ENCODE data around the gene ADGRL2.

DNA sequence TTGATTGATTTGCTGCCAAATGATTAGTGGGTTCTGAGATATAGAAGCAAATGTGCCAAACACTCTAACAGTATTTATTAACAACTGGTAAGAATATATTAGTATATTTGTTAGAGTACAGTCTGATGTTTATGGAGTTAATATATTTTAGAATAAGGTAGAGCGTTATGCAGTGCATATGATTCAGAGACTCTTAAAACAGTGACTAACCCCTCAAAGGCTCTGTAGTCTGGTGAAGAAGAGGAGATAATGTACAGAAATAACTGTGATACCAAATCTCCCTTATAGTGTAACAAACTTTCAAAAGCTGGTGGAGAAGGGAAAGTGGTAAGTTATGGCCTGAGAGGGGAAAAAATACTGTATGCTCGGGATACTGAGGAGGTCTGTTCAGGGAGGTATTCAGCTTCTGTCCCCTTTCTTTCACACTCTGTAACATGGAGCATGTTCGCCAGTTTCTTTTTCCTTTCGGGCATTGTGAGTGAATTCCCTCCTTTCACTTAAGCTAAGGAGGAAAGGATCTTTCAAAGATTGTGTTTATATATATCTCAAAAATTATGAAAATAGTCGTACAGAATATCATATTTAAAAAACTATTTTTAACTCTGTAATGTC is 121.2 kb downstream of the ADGRL2 start:
- TF ChIP-seq, protein P1, sequence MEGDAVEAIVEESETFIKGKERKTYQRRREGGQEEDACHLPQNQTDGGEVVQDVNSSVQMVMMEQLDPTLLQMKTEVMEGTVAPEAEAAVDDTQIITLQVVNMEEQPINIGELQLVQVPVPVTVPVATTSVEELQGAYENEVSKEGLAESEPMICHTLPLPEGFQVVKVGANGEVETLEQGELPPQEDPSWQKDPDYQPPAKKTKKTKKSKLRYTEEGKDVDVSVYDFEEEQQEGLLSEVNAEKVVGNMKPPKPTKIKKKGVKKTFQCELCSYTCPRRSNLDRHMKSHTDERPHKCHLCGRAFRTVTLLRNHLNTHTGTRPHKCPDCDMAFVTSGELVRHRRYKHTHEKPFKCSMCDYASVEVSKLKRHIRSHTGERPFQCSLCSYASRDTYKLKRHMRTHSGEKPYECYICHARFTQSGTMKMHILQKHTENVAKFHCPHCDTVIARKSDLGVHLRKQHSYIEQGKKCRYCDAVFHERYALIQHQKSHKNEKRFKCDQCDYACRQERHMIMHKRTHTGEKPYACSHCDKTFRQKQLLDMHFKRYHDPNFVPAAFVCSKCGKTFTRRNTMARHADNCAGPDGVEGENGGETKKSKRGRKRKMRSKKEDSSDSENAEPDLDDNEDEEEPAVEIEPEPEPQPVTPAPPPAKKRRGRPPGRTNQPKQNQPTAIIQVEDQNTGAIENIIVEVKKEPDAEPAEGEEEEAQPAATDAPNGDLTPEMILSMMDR (IDR thresholded peaks at IDR 0.05), result no peak
- no peak for TF ChIP-seq EZH2 (IDR thresholded peaks at IDR 0.05)
- TF ChIP-seq EZH2phosphoT487 (IDR thresholded peaks at IDR 0.05), result no peak

Measured in neural progenitor cell (in vitro differentiated cells).